HG03135 (cell line): Measurements from ENCODE around the gene DPF1.

ENCODE experiments used
- ATAC-seq: cut with Tn5 transposase; IDR thresholded peaks from one replicate; pipeline ENCODE4 v1.9.1; 2021; ENCODE audit warnings: mild to moderate bottlenecking, moderate library complexity; ENCODE audit not compliant: unreplicated experiment

Gene DPF1

DNA sequence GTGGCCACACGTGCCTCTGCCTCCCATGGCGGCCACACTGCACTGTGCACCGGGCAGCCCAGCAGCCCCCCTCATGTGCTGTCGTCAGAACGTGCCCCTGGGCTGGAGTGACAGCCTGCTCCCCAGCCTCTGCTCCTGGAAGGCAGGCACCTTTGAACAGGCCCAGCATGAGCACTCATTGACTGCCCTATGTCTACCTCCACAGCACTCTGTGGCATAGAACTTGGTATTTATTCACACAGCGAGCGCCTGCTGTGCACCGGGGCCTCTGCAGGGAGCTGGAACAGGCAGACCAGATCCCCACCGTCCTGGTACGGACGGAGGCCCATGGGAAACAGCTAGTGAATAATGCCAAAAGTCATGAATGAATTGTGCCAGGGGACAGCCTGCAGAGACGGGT is 53.7 kb downstream of the DPF1 start:
- ATAC-seq, result no peak

GRCh38 chr19:38168637-38169036 is 55.4 kb downstream of the DPF1 start:
- no peak for ATAC-seq

- ATAC-seq, result no peak
Observed at GRCh38 chr19:38165335-38165734, 58.7 kb downstream of the DPF1 start.

DNA sequence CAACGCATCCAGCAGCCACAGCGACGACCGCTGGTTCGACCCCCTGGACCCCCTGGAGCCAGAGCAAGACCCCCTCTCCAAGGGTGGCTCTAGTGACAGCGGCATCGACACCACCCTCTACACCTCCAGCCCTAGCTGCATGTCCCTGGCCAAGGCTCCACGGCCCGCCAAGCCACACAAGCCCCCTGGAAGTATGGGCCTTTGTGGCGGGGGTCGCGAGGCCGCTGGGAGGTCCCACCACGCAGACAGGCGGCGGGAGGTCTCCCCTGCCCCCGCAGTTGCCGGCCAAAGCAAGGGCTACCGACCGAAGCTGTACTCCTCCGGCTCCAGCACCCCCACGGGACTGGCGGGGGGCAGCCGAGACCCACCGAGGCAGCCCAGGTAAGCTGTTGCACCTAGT is 59.5 kb downstream of the DPF1 start:
- no peak for ATAC-seq

DNA sequence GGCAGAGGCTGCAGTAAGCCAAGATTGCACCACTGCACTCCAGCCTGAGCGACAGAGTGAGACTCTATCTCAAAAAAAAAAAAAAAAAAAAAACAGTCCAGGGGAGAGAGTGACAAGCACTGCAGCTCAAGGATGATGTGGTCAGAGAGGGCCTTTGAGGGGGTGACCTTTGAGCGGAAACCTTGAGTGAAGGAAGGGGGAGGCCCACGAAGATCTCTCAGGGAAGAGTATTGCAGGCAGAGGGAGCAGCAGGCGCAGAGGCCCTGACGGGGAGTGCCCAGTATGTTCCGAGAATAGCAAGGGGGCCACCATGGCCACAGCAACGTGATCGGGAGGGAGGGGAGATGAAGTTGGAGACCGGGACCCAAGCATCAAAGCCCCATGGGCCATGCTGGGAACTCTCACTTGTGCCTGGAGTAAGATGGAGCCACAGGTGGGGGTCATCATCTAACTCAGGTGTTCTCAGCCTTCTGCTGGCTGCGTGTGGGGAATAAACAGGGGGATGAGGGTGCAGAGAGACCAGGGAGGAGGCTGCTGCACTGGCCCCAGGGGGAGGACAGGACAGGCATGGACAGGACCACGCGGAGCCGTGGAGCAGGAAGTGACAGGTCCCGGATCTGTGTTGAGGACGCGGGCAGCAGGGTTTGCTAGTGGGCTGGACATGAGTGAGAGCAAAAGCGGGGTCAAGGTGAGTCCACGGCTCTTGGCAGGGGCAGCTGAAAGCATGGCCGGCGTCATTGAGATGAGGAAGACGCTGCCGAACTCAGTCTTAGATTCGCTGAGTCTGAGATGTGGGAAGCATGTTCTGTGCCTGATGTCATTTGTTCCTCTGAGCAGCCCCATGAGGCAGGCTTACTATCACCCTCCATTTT is 60.4 kb downstream of the DPF1 start:
- no peak for ATAC-seq

DNA sequence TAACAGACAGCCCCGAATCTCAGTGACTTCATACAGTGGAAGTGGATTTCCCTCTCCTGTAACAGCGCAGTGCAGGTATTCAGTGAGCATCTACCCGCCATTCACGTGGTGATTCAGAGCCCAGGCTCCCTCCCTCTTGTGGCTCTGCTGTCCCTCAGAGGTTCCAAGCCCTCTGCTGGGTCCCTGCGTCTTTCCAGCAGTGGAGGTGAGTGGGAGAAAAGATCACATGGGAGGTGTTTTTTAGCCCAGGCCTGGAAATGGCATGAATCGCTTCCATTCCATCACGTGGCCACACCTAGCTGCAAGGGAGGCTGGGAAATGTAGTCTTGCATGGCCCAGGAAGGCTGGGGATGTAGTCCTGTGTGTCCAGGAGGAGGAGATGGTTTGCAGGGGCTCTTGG is 61.4 kb downstream of the DPF1 start:
- ATAC-seq, result no peak

DNA sequence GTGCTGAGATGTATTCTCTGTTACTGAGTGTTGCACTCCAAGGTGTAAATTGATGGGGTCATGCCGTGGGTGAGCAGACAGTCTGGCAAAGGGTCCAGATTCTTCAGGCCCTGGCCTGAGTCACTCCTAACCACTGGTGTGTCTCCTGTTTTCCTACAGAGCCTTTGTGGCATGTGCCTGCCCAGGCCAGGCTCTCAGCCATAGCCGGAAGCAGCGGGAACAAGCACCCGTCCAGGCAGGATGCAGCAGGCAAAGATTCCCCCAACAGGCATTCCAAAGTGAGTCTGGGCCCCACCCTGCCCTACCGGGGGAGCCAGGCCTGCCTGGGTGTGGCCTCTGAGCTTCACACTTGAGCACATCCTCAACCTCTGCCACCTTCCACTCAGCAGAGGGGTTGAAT is 61.9 kb downstream of the DPF1 start:
- ATAC-seq, result no peak
